NOMO-1 treated with DMSO at 0.1 percent for 48 hours (cell line): Measurements from ENCODE around the gene PDLIM1.

Experiments used
- DNase-seq: peaks from one replicate; lab custom pipeline; 2025; ENCODE audit not compliant: unreplicated experiment; lab: John Stamatoyannopoulos, UW

PDLIM1 gene, protein sequence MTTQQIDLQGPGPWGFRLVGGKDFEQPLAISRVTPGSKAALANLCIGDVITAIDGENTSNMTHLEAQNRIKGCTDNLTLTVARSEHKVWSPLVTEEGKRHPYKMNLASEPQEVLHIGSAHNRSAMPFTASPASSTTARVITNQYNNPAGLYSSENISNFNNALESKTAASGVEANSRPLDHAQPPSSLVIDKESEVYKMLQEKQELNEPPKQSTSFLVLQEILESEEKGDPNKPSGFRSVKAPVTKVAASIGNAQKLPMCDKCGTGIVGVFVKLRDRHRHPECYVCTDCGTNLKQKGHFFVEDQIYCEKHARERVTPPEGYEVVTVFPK

DNA sequence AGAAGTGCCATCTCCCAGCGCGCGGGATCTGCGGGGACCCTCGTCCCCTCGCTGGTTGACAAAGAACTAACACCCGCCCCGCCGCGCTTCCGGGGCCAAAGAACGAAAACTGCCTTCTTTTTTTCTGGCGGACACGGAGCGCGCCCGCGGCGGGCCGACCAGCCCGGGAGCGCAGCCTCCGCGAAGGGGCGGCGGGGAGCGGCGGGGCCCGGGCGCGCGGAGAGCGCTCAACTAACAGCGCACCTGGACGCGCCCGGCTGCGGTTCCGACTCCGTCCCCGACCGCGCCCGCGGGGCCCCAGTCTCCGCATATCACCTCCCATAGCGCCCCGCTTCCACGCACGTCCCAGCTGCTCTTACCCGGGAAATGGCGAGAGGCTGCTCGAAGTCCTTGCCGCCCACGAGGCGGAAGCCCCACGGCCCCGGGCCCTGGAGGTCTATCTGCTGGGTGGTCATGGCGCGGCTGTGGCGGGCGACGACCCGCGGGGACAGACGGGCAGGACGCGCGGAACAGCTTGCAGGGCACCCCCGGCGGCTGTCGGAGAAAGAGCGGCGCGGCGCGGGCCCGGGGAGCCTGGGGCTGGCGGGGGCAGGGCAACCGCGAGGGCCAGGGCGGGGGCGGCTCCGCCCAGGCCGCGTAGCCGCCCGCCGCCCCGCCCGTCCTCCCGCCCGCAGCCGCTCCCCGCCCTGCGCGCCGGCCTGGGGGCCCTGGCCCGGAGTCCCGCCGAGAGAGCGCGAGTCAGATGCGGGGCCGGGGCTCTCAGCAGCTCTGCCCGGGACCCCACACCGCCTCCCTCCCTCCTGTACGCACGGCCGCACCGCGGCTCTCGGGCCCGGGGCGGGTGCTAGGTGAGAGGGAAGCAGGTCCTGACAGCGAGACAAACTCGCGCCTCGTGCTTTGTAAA is at the start of gene PDLIM1:
Gene PDLIM1 (minus strand): TSS at position 543 of the 904 bp plus-strand sequence. CDS start 88 bp downstream, at position 455.
- peak; percentile 63 for DNase-seq

DNA sequence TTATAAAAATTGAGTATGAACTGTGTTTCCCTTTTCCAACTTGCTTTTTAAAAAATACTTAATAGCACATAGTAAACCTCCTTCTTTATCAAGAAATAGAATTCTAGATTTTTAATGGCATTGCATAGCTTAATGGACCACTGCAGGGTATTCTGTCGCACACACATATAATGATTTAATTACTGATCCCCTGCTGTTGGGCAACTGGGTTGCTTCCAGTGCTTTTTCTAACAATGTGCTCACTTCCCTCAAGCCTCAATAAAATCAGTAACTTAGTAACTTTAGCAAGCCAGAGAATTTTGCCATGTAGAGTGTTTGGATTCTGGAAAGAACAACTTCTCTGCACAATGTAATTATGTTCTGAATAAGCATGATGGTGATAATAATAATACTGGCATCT is 49.1 kb upstream of the PDLIM1 start:
- no peak for DNase-seq

DNA sequence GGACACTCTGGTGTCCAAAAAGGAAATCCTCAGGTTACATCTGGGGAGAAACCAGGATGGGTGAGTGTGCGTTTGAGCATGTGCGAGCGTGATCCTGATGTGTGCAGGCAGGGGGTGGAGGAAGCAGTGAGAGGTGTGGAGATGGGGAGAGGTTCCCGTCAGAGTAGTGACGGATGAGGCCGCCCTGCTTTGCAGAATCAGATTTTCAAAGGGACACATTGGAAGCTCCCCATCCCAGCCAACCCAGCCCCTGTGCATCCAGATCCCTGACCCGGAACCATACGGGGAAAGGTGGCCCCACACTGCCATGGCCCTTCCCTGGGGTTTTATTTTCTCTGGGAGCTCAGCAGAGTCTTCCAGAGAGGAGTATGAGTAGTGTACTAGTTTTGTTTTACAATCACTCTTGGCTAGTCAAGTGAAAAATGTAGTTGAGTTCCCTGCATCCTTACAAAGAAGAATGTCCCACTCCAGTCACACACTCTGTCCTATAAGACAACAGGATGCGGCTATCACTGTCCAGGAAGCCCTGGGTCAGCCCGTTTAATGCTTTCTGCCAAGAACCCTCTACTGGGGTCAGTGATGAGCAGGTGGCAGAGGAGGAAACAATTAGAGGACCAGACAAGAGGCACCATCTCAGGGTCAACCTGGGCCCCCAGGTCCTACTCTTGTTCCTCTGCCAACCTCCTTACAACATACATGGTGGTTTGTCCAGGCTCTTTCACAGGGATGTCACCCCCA is 46.8 kb upstream of the PDLIM1 start:
- no peak for DNase-seq

DNA sequence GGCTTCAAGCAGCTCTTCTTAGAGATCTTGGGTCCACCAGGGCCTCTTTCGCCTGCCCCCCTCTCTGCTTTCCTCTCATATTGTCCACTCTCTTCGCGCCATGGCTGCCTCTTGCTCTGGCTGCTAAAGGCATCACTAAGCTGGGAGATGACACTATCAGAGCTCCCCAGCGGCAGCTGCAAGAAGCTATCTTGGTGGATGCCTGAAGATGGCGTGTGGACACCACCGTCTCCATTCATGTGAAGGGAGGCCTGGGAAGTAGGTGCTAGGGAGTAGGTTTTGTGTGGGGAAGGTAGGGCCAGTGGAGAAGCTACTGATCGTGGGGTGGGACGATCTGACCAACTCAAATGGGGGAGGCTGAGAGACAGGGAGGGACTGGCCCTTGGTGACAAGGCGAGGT is 45.9 kb upstream of the PDLIM1 start:
- DNase-seq, result no peak

DNA sequence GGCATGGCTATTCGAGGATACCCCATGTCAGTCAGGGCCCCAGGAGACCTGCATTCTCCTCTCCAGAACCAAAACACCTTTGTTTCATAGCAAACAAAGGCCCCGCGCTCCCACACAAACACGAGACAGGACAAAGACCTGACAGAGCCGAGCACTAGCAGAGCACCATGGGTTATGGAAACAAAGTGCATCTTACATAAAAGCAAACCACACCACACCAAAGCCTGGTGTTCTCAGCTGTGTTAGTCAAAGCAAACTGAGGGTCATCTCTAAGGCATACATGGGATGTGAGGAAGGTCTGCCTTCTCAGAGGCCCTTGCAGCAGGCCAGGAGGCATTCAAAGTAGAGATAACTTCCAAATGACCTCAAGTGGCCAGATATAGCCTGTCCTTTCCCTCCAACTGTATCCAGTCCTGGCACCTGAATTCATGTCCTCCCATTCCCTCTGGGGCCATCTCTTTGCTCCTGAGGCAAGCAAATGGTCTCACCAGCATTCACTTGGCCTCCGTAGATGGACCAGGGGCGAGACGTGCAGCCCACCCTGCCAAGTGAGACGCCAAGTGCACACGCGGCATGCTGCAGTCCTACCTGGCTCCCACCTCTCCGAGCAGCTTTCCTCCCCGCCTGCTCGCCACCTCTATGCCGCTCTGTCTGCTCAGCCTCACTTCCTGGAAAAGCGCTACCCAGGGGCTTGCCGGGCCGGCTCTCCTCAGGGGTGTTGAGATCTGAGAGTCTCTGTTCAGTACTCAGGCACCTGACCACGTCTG is 45.3 kb upstream of the PDLIM1 start:
- DNase-seq, result no peak

DNA sequence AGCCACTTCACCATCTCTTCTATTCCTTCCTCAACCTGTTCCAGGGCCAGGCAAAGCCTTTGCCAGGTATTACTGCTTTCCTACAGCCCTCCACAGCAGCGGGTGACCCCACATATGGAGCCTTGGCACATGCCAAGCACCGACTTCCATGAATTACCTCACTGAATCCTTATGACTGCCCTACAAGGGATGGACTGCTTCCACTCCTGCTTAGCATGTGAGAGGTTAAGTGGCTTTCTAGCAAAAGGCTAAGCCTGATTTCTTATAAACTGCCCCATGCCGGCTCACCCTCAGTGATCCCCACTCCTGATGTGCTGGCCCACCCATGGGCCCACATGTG is 44.0 kb upstream of the PDLIM1 start:
- DNase-seq, result no peak

DNA sequence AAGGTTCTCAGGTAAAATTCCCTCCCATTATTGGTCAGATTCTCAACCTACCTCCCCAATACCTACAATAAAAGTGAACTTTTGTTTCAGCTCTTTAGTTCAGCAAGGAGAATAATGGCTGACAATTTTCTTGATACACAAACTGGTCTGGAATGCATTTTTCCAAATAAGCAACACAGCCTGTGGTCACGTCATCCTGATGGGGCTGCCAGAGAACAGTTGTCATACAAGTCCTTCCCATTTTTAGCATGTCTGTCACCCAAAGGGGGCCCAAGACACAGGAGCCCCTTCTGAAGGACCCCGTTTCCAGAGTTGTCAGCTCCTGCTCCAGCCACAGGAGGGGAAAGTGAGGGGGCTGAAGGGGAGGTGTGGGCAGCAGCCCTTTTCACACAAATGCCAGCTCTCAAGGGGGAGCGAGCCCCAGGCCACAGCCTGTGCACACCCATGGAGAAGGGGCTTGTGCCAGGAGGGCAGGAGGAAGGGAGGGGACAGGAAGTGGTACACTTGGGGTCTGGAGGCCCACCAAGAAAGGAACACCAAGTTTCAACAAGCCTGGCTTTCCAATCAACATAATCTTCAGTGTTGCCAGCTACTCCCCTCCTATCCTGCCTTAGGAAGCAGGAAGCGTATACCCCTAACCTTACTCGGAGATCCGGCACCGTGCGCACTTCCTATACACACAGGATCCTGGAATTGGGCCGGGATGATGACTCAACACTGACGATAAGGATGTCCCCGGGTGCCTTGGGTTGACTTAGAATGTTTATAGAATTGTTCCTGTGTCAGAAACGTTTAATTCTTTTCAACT is 43.4 kb upstream of the PDLIM1 start:
- no peak for DNase-seq

DNA sequence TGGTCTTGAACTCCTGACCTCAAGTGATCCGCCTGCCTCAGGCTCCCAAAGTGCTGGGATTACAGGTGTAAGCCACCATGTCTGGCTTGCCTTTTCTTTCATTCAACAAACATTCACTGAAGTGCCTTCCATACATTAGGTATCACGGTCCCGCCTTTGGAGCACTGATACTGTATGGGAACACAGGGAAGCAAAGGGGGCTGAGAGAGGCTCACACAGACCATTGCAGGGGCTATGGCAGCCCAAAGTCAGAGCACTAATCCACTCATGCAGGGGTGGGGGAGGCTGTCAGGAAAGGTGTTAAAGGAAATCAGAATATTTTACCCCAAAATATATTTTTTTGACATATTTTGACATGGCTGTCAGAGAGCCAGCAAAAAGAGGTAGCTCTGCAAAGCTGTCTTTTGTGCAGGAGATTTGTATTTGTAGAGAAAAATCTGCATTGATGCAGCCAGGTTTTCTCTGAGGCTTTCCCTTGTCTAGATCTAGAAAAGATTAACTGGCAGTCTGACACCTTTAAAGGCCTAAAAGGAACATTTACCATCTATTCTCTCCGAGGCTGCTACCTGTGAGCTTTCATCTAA is 42.0 kb upstream of the PDLIM1 start:
- no peak for DNase-seq

DNA sequence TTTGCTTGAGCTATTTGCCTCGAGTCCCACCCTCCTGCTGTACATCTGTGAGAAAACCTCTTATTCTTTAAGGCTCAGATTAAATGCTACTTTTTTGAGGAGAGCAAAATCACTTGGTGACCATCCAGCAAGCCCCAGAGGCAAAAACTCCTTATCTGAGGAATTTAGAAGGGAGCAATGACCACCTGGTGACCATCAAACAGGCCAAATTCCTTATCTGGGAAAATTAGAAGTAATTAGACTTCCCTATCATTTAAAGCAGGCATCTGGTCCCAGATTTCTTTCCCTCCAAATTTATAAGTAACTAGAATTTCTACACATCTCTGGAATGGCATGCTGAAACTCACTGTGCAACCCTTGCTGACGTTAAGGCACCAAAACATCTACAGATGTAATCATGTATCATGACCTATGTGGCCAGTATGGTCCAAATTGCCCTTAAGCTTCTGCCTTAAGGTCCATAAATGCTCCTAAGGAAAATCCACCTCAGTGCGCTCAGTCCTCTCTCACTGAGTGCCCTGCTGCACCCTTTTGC is 40.9 kb upstream of the PDLIM1 start:
- no peak for DNase-seq

DNA sequence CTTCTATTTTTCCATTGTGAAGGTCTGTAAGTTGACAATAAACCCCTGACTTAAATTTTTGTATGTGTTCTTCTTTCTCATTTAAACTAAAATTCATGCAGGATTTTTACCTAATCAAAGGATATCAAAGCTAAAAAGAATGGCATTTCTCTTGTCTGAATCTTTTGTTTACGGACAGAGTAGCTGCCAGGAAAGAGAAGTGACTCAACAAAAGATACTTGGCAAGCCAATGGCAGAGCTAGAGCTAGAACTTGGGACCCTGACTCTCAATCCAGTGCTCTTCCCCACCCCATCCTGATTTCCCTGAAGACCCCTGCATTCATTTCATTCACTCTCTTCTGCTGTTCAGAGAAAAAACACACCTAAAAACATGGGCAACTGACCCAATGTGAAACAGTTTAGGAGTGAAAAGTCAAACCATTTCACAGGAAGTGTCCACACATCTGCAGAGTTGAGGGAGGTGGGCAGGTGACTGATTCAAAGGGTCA is 40.2 kb upstream of the PDLIM1 start:
- DNase-seq, result no peak

DNA sequence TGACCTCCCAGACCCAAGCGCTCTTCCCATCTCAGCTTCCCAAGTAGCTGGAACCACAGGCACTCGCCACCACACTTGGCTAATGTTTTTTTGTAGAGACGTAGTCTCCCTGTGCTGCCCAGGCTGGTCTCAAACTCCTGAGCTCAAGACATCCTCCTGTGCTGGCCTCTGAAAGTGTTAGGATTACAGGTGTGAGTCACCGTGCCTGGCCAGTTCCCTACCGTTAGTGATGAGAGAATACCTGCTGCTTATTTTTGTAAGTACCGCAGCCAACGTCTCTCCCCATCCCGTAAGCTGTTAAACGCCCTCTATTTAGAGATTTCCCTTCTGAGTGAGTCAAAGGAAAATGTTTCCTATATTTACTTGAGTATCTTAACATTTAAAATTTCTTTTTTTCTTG is 38.5 kb upstream of the PDLIM1 start:
- no peak for DNase-seq

DNA sequence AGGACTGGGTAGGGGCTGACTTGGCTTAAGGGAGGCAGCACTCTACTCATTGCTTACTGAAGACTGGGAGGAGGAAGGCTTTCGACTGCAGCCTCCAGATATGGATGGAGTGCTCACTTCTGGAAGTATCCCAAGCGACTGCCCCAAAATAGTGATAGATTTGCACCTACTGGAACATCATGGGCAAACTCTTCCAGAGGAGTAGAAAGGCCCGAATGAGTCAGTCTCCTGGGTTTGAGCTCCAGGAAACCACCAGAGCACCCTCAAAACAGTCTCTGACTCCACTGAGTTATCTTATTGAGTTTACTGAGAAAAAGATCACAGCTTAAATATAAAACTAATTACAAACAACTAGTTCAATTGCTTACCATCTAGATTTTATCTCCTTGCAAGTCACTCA is 37.2 kb upstream of the PDLIM1 start:
- no peak for DNase-seq

DNA sequence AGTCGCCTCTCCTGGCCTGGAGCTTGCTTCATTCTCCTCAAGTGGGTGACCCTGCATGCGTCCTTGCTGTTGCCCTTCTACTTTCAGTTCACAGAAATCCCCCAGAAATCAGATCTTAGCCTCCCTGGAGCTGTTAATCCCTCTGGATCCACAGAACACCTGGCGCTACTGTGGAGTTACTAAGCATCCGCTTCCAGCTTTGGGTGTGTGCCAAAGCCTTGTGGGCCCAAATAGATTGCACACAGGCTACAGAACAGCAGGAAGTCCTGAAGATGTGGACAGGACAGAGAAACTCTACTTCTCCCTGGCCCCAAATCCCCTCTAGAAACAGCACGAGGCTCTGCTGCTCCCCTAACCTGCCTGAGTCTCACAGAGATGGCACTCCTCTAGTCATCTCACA is 36.6 kb upstream of the PDLIM1 start:
- no peak for DNase-seq

DNA sequence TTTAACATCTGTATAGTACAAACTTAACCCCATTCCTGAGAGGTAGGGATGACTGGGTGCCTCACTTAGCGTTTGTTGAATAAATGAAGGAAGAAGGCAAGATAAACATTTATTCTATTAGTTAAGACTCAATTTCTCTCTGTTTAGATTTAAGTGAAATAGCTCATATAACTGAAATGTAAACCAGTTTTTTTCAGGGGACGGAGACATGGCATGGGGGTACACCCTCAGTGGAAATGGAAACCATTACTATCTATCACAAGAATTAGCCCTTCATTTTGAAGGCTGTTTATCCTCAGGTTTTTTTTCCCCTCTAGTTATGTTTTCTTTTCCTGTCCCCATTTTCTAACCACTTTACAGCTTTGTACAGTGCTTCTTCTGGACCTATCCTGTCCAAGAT is 35.6 kb upstream of the PDLIM1 start:
- DNase-seq, result no peak

DNA sequence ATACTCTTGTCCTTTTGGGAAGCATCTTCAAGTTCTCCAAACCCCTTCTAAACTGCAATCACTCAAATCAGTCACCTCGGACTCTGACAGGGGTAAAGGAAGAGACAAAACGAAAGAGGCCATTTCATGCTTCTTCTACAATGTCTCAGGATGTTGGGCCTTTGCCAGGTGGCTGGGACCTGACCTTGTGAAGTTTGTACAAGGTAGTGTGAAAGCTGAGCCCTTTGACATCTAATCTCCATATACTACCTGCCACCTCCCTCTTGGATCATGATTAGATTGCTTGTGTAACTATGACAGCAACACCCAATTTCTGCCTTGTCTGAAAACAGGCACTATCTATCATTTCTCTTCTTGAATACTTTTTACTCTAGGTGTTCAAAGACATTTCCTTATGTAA is 35.1 kb upstream of the PDLIM1 start:
- DNase-seq, result no peak

DNA sequence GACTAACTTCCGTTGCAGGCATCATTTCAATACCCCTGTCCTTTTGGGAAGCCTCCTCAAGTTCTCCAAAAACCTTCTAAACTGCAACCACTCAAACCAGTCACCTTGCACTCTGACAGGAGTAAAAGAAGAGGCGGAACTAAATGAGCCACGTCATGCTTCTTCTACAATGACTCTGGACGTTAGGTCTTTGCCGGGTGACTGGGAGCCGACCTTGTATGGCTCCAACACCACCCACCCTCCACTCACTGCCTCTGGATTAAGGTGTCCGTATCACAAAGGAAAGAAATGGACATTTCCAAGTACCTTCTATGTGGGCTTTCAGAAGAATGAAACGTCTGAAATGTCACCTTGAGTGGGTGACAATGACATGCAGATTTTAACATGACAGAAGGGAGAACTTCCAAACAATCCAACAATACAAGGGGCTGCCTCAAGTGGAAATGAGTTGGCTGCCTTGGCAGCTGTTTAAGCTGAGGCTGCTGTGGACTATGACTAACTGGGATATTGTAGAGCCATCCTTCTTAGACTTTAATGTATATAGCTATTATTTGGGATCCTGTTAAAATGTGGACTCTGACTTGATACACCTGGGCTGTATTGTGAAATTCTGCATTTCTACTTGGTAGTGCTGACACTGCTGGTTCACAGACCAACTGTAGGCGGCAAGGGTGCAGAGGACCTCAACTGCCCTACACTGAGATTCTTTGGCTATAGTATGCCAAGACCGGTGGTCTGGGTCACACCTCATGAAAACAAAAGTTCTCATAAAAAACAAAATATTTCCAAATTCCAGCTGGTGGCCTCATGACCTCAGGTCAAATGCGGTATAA is 33.8 kb upstream of the PDLIM1 start:
- DNase-seq, result no peak

DNA sequence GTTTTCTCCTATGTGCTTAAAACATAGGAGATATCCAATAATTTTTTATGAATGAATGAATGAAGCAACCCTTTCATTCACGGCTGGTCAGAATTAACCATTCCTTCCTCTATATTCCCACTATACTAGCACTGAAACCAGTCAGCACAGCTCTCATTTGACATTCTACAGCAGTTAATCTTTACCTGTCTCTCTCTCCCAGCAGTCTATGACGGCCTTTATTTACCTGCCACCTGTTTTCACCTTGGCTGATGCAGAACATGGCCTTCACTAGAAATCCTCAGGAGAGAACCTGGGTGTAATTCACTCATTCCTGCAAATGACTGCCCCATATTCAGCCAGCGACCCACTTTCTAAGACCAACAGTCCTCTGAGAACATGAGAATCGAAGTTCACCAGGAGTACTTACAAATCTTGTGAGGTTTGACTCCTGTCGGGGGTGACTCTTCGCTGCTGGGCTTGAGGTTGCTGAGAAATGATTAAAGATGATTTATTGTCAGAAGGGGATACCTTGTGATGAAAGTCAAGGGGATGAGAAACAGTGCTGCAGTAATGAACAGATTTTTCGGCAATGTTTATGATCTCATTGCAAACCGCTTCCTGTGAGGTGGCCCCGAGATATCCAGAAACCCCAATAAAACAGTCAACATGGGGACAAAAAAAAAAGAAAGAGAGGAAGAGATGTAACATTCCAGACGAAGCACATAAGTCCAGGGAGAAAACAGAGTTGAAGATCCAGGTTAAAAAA is 30.9 kb upstream of the PDLIM1 start:
- DNase-seq, result no peak

DNA sequence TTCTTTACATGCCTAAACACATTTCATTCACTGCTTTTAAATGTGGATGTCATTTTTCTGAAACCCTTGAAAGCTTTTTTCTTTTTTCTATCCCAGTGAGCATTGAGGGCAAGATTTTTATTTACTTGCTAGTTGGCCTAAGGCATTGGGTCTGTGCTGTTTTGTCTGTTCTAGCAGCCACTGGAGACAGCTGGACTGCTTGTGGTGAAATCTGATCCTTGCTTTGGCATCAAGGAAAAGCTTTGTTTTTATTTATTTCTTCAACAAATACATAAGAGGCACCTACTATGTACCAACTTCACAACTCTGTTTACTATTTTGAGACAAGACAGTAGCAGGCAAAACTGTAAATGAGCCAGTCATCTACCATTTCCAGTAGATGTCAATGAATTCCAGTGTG is 28.4 kb upstream of the PDLIM1 start:
- no peak for DNase-seq
